AG04450 (cell line): Measurements from ENCODE around the gene PRKD2. TPM values are rescaled to one million over a fixed set of nuclear protein-coding genes. Genes with fewer than 3 reads are reported as not detected.
"Not testable (repeated sequence)": the region's sequence is repeated elsewhere in the genome, so short reads cannot be mapped to it uniquely, and the experiment has no call there.

Experiments used
- CTCF ChIA-PET: fragments of 300-600, 350-600 bp; formaldehyde crosslinking; extraction: SDS; loops from one replicate; lab custom pipeline; 2022; ENCODE audit warnings: antibody characterized with exemption, inconsistent platforms; lab: Charles Lee
- POLR2A ChIA-PET: fragments of 350-600 bp; formaldehyde crosslinking; extraction: SDS; loops from one replicate; lab custom pipeline; 2021; ENCODE audit warnings: antibody characterized with exemption, inconsistent platforms; lab: Yijun Ruan, JAX
- DNase-seq: peaks from one replicate; pipeline ENCODE4 v3.0.0-alpha.2; 2011; ENCODE audit warnings: low read depth, low spot score
- H3K27ac ChIP-seq: one replicate; pipeline ENCODE4 v1.5.1; 2012; ENCODE audit warnings: low read depth, low read length, control low read depth
- H3K27me3 ChIP-seq: one replicate; pipeline ENCODE4 v1.6.0; 2012; ENCODE audit warnings: low read length; ENCODE audit not compliant: control insufficient read depth, insufficient read depth
- H3K4me3 ChIP-seq: 2 replicates; pipeline ENCODE4 v1.5.1; 2011; ENCODE audit warnings: mild to moderate bottlenecking, low read depth, low read length, control low read depth
- H3K9me3 ChIP-seq: 2 replicates; pipeline ENCODE4 v1.5.1; 2012; ENCODE audit warnings: low read length; ENCODE audit not compliant: control insufficient read depth, insufficient read depth
- CTCF ChIP-seq: IDR thresholded peaks from 2 replicates; pipeline ENCODE4 v1.5.1; 2011; ENCODE audit warnings: low read depth, low read length, control low read depth, inconsistent platforms
- polyA plus RNA-seq: library from polyadenylated mRNA; depleted of rRNA; stranded (reverse); fragments of >200 nt; gene quantifications from 2 replicates; pipeline ENCODE4 v1.2.3, GENCODE V29; 2011

The PRKD2 gene
- polyA plus RNA-seq, 1 experiment, result 6.7 TPM

DNA sequence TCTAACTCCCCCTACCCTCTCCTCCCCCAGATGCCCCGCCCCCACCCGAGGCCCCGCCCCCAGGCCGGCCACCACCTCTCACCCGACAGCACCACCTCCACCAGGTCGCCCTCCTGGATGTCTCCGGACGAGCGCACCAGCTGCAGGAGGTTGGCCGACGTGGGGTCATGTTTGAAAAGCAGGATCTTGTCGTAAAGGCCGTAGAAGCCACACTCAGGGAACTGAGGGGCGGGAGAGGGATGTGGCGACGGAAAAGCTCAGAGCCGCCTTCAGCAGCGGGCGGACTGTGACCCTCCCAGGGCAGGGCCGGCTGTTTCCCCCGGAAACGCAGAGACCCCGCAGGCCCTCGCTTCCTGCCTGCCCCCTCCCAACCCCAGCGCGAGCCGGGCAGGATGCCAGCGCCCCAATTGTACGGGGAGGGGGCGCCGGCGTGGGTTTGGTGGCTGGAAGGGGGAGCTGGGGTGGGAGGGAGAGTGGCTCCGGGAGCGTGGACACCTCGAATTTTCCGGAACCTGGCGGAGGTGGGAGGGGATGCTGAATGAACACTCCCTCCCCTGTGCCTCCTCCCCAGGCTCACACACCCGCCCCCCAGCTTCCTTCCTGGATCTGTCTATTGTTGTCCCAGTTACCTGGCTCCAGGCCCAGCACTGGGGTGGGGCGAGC lies 3.0 kb downstream of the PRKD2 start:
- TF ChIP-seq CTCF, result no peak
- CTCF ChIA-PET, result interaction anchor here (0.6 to 6.5 kb wide), 6 partner anchors 10 to 299 kb away, joined by 3 to 46 read pairs (median 3); partner anchors contain the start of gene DACT3

GRCh38 chr19:46712768-46713338 lies 4.1 kb downstream of the PRKD2 start:
- H3K27ac ChIP-seq, result peak overlapping the region; percentile 21
- ChIA-PET CTCF (interaction anchor here (0.5 to 6.5 kb wide), 4 partner anchors 9 to 433 kb away, joined by 3 to 46 read pairs (median 4); no protein-coding TSS in a partner anchor), POLR2A (interaction anchor here (0.6 kb wide), 1 partner anchor 108 kb away, joined by 6 read pairs; no protein-coding TSS in a partner anchor)
- H3K27me3 ChIP-seq, DNase-seq, H3K9me3 ChIP-seq, H3K4me3 ChIP-seq: not testable (repeated sequence)

More for the DNA sequence above, 3.0 kb downstream of the PRKD2 start:
- peak overlapping the region; percentile 71 for H3K4me3 ChIP-seq
- peaks cover 4% of the 10 kb centered on the region; the same call in 1 of the 2 replicates for H3K9me3 ChIP-seq
- H3K27me3 ChIP-seq, result no peaks in the 10 kb centered on the region
- DNase-seq, result no peak
- POLR2A ChIA-PET, result interaction anchor here (0.6 to 1.0 kb wide), 2 partner anchors 17 to 278 kb away, joined by 3 read pairs; no protein-coding TSS in a partner anchor
- H3K27ac ChIP-seq, result peak overlapping the region; percentile 39

GRCh38 chr19:46710687-46711086 lies 6.2 kb downstream of the PRKD2 start:
- H3K9me3 ChIP-seq, result peaks cover 4% of the 10 kb centered on the region; the same call in 1 of the 2 replicates
- no peak overlapping the region for H3K4me3 ChIP-seq
- H3K27me3 ChIP-seq, result no peaks in the 10 kb centered on the region
- POLR2A ChIA-PET, result no interaction called here
- no peak for TF ChIP-seq CTCF
- no peak for DNase-seq
- H3K27ac ChIP-seq, result no peak overlapping the region
- CTCF ChIA-PET, result interaction anchor here (1.1 to 6.5 kb wide), 2 partner anchors 7 to 17 kb away, joined by 4 to 46 read pairs; no protein-coding TSS in a partner anchor

GRCh38 chr19:46704379-46705076 lies 12.4 kb downstream of the PRKD2 start:
- ChIA-PET POLR2A (interaction anchor here (0.7 kb wide), 1 partner anchor 10 kb away, joined by 3 read pairs; no protein-coding TSS in a partner anchor), CTCF (interaction anchor here (0.5 to 4.4 kb wide), 26 partner anchors 10 to 923 kb away, joined by 3 to 47 read pairs (median 4); partner anchors contain the start of genes DACT3 and PRKD2)
- Histone ChIP-seq H3K4me3 (no peak overlapping the region), H3K27me3 (no peaks in the 10 kb centered on the region), H3K27ac (no peak overlapping the region), H3K9me3 (no peaks in the 10 kb centered on the region)
- DNase-seq, result no peak
- peak; percentile 91 for TF ChIP-seq CTCF

GRCh38 chr19:46700704-46701103 lies 16.2 kb downstream of the PRKD2 start:
- no peaks in the 10 kb centered on the region for H3K27me3 ChIP-seq
- no peaks in the 10 kb centered on the region; the same call in 1 of the 2 replicates for H3K9me3 ChIP-seq
- H3K27ac ChIP-seq, result no peak overlapping the region
- no peak for DNase-seq
- ChIA-PET CTCF (no interaction called here), POLR2A (no interaction called here)
- no peak for TF ChIP-seq CTCF
- no peak overlapping the region for H3K4me3 ChIP-seq
